GM23338 (cell line): ENCODE data around the gene REXO5. TPM values are rescaled to one million over a fixed set of nuclear protein-coding genes. Genes with fewer than 3 reads are reported as not detected.

ENCODE experiments used
- ATAC-seq: fragments of 200-7000 bp; cut with Tn5 transposase; 3 replicates; pipeline ENCODE4 v1.9.1; 2020
- DNase-seq: peaks from one replicate; pipeline ENCODE4 v3.0.0-alpha.2; 2015; ENCODE audit warnings: low spot score
- H2AFZ ChIP-seq: fragments of 200-600 bp; sonication (generic); 2 replicates; pipeline ENCODE4 v1.8.0; 2016; ENCODE audit warnings: antibody characterized with exemption, mild to moderate bottlenecking, moderate library complexity
- H3F3A ChIP-seq: fragments of 200-600 bp; sonication (generic); replicated peaks from 2 replicates; pipeline ENCODE4 v1.8.0; 2017; ENCODE audit warnings: antibody characterized with exemption, mixed run types, low read depth
- H3K27ac ChIP-seq: fragments of 200-600 bp; sonication (generic); 2 replicates; pipeline ENCODE4 v1.6.1; 2016; ENCODE audit warnings: low read depth
- H3K27me3 ChIP-seq: fragments of 200-600 bp; sonication (generic); 2 replicates; pipeline ENCODE4 v1.8.0; 2016; ENCODE audit warnings: mild to moderate bottlenecking, mixed run types, moderate library complexity; ENCODE audit not compliant: insufficient read depth
- H3K36me3 ChIP-seq: fragments of 200-600 bp; sonication (generic); 2 replicates; pipeline ENCODE4 v1.8.0; 2016; ENCODE audit warnings: mild to moderate bottlenecking; ENCODE audit not compliant: insufficient read depth
- H3K4me1 ChIP-seq: fragments of 200-600 bp; sonication (generic); 2 replicates; pipeline ENCODE4 v1.8.0; 2016; ENCODE audit warnings: mild to moderate bottlenecking, moderate library complexity; ENCODE audit not compliant: insufficient read depth
- H3K4me2 ChIP-seq: fragments of 200-600 bp; sonication (generic); 2 replicates; pipeline ENCODE4 v1.7.1; 2017; ENCODE audit warnings: mixed run types
- H3K4me3 ChIP-seq: fragments of 200-600 bp; sonication (generic); 2 replicates; pipeline ENCODE4 v1.6.1; 2016; ENCODE audit warnings: mixed run types
- H3K79me2 ChIP-seq: fragments of 200-600 bp; sonication (generic); replicated peaks from 2 replicates; pipeline ENCODE4 v1.8.0; 2017; ENCODE audit warnings: mild to moderate bottlenecking; ENCODE audit not compliant: insufficient read depth
- H3K9me2 ChIP-seq: fragments of 200-600 bp; sonication (generic); 2 replicates; pipeline ENCODE4 v1.8.0; 2017; ENCODE audit not compliant: insufficient read depth
- H4K20me1 ChIP-seq: fragments of 200-600 bp; sonication (generic); replicated peaks from 2 replicates; pipeline ENCODE4 v1.8.0; 2017; ENCODE audit warnings: mild to moderate bottlenecking; ENCODE audit not compliant: insufficient read depth
- H3K27ac Mint-ChIP-seq: 2 replicates; pipeline ENCODE4 v1.8.0; 2020; ENCODE audit warnings: inconsistent platforms, mild to moderate bottlenecking, moderate library complexity, mixed read lengths
- H3K27me3 Mint-ChIP-seq: 3 replicates; pipeline ENCODE4 v1.8.0; 2022; ENCODE audit warnings: low read depth, mild to moderate bottlenecking, moderate library complexity, mixed read lengths, inconsistent platforms; ENCODE audit not compliant: insufficient read depth, poor library complexity
- H3K36me3 Mint-ChIP-seq: 3 replicates; pipeline ENCODE4 v1.8.0; 2021; ENCODE audit warnings: low read depth, mild to moderate bottlenecking, inconsistent platforms, moderate library complexity, mixed read lengths
- H3K4me1 Mint-ChIP-seq: 3 replicates; pipeline ENCODE4 v1.8.0; 2020; ENCODE audit warnings: mild to moderate bottlenecking, inconsistent platforms, mixed read lengths
- H3K4me3 Mint-ChIP-seq: 3 replicates; pipeline ENCODE4 v1.8.0; 2021; ENCODE audit warnings: moderate library complexity, mild to moderate bottlenecking, inconsistent platforms, mixed read lengths
- H3K9me3 Mint-ChIP-seq: 3 replicates; pipeline ENCODE4 v1.8.0; 2020; ENCODE audit warnings: moderate library complexity, mild to moderate bottlenecking, inconsistent platforms, mixed read lengths
- CREB1 ChIP-seq: fragments of 250-450 bp; sonication (Bioruptor Pico); IDR thresholded peaks from 2 replicates; pipeline ENCODE4 v1.5.0; 2020; ENCODE audit warnings: low read depth, mild to moderate bottlenecking, moderate library complexity
- ETS1 ChIP-seq: IDR thresholded peaks from 2 replicates; pipeline ENCODE4 v1.6.1; 2016; ENCODE audit warnings: antibody characterized with exemption
- EZH2 ChIP-seq: fragments of 200-600 bp; sonication (generic); IDR thresholded peaks from one replicate; pipeline ENCODE4 v1.8.0; 2017; ENCODE audit warnings: antibody characterized with exemption, mild to moderate bottlenecking, low read depth; ENCODE audit not compliant: unreplicated experiment
- EZH2phosphoT487 ChIP-seq: fragments of 200-600 bp; sonication (generic); IDR thresholded peaks from one replicate; pipeline ENCODE4 v1.8.1; 2018; ENCODE audit warnings: antibody characterized with exemption; ENCODE audit not compliant: unreplicated experiment
- JUNB ChIP-seq: IDR thresholded peaks from one replicate; pipeline ENCODE4 v1.6.1; 2016; ENCODE audit warnings: antibody characterized with exemption; ENCODE audit not compliant: unreplicated experiment
- NANOG ChIP-seq: IDR thresholded peaks from 2 replicates; pipeline ENCODE4 v1.6.1; 2016; ENCODE audit warnings: antibody characterized with exemption, borderline replicate concordance
- POLR2AphosphoS5 ChIP-seq: IDR thresholded peaks from 2 replicates; pipeline ENCODE4 v1.6.1; 2016; ENCODE audit warnings: antibody characterized with exemption, low read depth
- ZNF114 ChIP-seq: fragments of 250-450 bp; sonication (Bioruptor Pico); IDR thresholded peaks from 2 replicates; pipeline ENCODE4 v1.5.0; 2020; ENCODE audit warnings: mild to moderate bottlenecking, moderate library complexity
- ZNF331 ChIP-seq: fragments of 250-450 bp; sonication (Bioruptor Pico); IDR thresholded peaks from 2 replicates; pipeline ENCODE4 v1.5.0; 2020; ENCODE audit warnings: low read depth, mild to moderate bottlenecking, moderate library complexity
- polyA plus RNA-seq: library from polyadenylated mRNA; unstranded; fragments of >200 nt; fragmentation: Nextera tagmentation; extraction: Ambion mirVana; gene quantifications from 2 replicates; pipeline ENCODE4 v1.2.1, GENCODE V29; 2016
- total RNA-seq: library from RNA; depleted of rRNA; stranded (reverse); fragments of >200 nt; shearing (Covaris generic); gene quantifications from 2 replicates; pipeline ENCODE4 v1.2.3, GENCODE V29; 2014
- TF ChIP-seq, protein P1 (sequence below): IDR thresholded peaks from one replicate; pipeline ENCODE4 v1.6.1; 2018; ENCODE audit warnings: antibody characterized with exemption; ENCODE audit not compliant: unreplicated experiment
- TF ChIP-seq, protein P2 (sequence below), 2 experiments: fragments of 200-600 bp in 1 of 2; sonication (generic) in 1 of 2; conservative IDR thresholded peaks; 2 replicates each; pipeline versions ENCODE4 v1.5.1 to v1.6.1; 2016 to 2017; ENCODE audit warnings: antibody characterized with exemption in 2 of 2, low read depth in 2 of 2, mild to moderate bottlenecking in 2 of 2, moderate library complexity in 1 of 2

The REXO5 gene
- total and polyA plus RNA-seq, 2 experiments from 2014 or later = 6.5 to 6.9 TPM

GRCh38 chr16:20811889-20812439 is 5.6 kb downstream of the REXO5 start:
- ATAC-seq (no peak), DNase-seq (no peak)
- H3K36me3 Mint-ChIP-seq = peaks cover 5% of the 10 kb centered on the region; the same call in 1 of the 3 replicates
- TF ChIP-seq EZH2phosphoT487 (no peak), NANOG (no peak), CREB1 (CRISPR knock-in tag) (no peak), ZNF331 (CRISPR knock-in tag) (no peak), EZH2 (no peak), ETS1 (no peak), POLR2AphosphoS5 (no peak), JUNB (no peak), ZNF114 (CRISPR knock-in tag) (no peak)
- TF ChIP-seq, protein P1, sequence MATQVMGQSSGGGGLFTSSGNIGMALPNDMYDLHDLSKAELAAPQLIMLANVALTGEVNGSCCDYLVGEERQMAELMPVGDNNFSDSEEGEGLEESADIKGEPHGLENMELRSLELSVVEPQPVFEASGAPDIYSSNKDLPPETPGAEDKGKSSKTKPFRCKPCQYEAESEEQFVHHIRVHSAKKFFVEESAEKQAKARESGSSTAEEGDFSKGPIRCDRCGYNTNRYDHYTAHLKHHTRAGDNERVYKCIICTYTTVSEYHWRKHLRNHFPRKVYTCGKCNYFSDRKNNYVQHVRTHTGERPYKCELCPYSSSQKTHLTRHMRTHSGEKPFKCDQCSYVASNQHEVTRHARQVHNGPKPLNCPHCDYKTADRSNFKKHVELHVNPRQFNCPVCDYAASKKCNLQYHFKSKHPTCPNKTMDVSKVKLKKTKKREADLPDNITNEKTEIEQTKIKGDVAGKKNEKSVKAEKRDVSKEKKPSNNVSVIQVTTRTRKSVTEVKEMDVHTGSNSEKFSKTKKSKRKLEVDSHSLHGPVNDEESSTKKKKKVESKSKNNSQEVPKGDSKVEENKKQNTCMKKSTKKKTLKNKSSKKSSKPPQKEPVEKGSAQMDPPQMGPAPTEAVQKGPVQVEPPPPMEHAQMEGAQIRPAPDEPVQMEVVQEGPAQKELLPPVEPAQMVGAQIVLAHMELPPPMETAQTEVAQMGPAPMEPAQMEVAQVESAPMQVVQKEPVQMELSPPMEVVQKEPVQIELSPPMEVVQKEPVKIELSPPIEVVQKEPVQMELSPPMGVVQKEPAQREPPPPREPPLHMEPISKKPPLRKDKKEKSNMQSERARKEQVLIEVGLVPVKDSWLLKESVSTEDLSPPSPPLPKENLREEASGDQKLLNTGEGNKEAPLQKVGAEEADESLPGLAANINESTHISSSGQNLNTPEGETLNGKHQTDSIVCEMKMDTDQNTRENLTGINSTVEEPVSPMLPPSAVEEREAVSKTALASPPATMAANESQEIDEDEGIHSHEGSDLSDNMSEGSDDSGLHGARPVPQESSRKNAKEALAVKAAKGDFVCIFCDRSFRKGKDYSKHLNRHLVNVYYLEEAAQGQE = no peak
- TF ChIP-seq, protein P2, sequence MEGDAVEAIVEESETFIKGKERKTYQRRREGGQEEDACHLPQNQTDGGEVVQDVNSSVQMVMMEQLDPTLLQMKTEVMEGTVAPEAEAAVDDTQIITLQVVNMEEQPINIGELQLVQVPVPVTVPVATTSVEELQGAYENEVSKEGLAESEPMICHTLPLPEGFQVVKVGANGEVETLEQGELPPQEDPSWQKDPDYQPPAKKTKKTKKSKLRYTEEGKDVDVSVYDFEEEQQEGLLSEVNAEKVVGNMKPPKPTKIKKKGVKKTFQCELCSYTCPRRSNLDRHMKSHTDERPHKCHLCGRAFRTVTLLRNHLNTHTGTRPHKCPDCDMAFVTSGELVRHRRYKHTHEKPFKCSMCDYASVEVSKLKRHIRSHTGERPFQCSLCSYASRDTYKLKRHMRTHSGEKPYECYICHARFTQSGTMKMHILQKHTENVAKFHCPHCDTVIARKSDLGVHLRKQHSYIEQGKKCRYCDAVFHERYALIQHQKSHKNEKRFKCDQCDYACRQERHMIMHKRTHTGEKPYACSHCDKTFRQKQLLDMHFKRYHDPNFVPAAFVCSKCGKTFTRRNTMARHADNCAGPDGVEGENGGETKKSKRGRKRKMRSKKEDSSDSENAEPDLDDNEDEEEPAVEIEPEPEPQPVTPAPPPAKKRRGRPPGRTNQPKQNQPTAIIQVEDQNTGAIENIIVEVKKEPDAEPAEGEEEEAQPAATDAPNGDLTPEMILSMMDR (conservative IDR thresholded peaks at IDR 0.05; ENCODE audit: low read depth in 2 of 2) = no peak
- peaks cover 3% of the 10 kb centered on the region for H3K27me3 Mint-ChIP-seq
- Histone ChIP-seq H3K9me2 (no peaks in the 10 kb centered on the region), H3K27me3 (no peaks in the 10 kb centered on the region), H3K4me2 (no peak overlapping the region), H3K27ac (no peak overlapping the region), H3K36me3 (no peaks in the 10 kb centered on the region), H2AFZ (no peak overlapping the region), H3K4me3 (no peak overlapping the region), H3K4me1 (peaks cover 5% of the 10 kb centered on the region; the same call in 1 of the 2 replicates), H3F3A (peaks cover 5% of the 10 kb centered on the region; the same call in 1 of the 2 replicates), H4K20me1 (peaks cover 4% of the 10 kb centered on the region; the same call in 1 of the 2 replicates), H3K79me2 (no peaks in the 10 kb centered on the region)
- no peaks in the 10 kb centered on the region for H3K9me3 Mint-ChIP-seq
- H3K4me3 Mint-ChIP-seq = no peak overlapping the region
- peaks cover 10% of the 10 kb centered on the region; the same call in 2 of the 3 replicates for H3K4me1 Mint-ChIP-seq
- no peak overlapping the region for H3K27ac Mint-ChIP-seq
